ENCODE data around the gene SYK.

Gene SYK

GRCh38 chr9:90842176-90842777, 40.7 kb downstream of the SYK start:
- H3K4me3 ChIP-seq (ENCODE audit: low read length): no peak overlapping the region
- TF ChIP-seq ZNF274 (IDR thresholded peaks at IDR 0.05; ENCODE audit: low read depth, low read length): no peak

DNA sequence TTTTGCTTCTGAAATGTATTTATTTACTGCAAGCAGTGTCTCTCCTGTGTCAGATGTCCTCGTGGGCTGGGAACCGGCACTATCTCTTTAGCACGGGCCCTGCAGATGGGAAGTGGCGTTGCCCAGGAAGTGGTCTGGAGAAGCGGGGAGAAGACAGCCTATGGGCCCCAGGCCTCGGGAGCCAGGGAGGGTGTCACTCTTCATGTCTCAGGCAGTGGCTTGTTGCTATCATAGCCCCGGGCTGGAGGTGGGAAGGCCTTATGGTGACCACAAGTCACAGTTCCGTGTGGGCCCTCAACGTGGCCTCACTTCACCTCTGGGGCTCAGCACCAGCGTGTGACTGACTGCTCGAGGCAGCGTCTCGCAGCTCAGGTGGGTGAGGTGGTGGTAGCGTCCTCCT, 41.4 kb downstream of the SYK start:
- no peak for TF ChIP-seq ZNF274 (IDR thresholded peaks at IDR 0.05; ENCODE audit: low read depth, low read length)
- no peak overlapping the region for H3K4me3 ChIP-seq (ENCODE audit: low read length)

GRCh38 chr9:90843525-90843924, 41.9 kb downstream of the SYK start:
- no peak for TF ChIP-seq ZNF274 (IDR thresholded peaks at IDR 0.05; ENCODE audit: low read depth, low read length)
- no peak overlapping the region for H3K4me3 ChIP-seq (ENCODE audit: low read length)

DNA sequence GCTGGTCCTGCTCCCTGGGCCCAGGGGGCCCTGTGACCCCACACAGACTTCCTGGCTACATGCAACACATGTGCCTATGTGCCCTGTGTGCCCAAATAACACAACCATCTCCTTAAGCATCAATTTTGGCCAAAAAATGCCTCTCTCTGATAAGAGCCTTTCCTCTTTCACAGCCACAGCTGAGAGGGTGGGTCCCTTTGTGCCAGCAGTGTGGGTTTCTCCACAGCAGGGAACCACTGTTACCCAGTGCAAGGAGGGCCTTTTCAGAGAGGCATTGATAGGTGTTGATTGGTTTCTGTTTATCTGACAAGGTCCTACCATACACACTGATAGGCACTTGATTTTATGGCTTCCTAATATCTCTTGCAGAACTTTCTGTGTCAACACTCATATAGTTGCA, 42.7 kb downstream of the SYK start:
- H3K4me3 ChIP-seq (ENCODE audit: low read length): no peak overlapping the region
- TF ChIP-seq ZNF274 (IDR thresholded peaks at IDR 0.05; ENCODE audit: low read depth, low read length): no peak

- no peak for TF ChIP-seq ZNF274 (IDR thresholded peaks at IDR 0.05; ENCODE audit: low read depth, low read length)
Observed at GRCh38 chr9:90846770-90847419, 45.3 kb downstream of the SYK start.

DNA sequence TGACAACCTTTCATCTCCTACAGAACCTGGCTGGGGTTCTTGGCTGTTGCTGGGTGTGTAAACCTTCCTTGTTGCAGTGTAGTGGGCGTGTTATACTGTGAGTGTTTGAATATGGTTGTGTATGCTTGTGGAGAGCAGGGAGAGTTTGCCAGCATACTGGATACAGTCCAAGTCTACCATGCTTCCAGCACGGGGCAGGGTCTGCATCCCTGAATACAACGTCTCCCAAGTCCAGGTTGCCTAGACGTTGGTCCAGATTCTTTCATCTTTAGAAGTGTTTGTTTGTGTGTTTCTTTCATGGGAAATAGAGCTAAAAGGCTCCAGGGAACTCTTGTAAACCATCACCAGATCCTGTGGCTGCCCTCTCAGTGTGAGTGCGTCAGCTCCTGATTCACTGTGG, 46.4 kb downstream of the SYK start:
- TF ChIP-seq ZNF274 (IDR thresholded peaks at IDR 0.05; ENCODE audit: low read depth, low read length): no peak
- no peak overlapping the region for H3K4me3 ChIP-seq (ENCODE audit: low read length)

More at GRCh38 chr9:90846770-90847419, 45.3 kb downstream of the SYK start:
- H3K4me3 ChIP-seq (ENCODE audit: low read length): no peak overlapping the region

DNA sequence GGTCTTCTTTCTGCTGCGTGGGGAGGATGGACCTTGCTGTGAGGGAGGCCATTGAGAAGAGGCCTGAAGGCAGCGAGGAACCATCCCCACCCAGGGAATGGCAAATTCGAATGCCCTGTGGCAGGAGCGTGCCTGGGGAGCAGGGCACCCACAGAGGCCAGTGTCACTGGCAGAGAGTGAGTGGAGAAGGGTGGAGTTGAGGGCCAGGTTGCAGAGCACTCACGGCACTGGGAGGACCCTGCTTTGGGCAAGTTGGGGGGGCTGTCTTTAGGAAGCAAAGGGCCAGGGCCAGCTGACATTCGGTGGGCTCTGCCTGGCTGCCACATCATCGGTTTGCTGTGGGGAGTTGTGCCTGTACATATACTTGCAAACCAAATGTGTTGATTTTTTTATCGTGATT, 47.2 kb downstream of the SYK start:
- H3K4me3 ChIP-seq (ENCODE audit: low read length): no peak overlapping the region

GRCh38 chr9:90851444-90851843, 49.8 kb downstream of the SYK start:
- no peak overlapping the region for H3K4me3 ChIP-seq (ENCODE audit: low read length)
- TF ChIP-seq ZNF274 (IDR thresholded peaks at IDR 0.05; ENCODE audit: low read depth, low read length): no peak

More for the DNA sequence above, 47.2 kb downstream of the SYK start:
- TF ChIP-seq ZNF274 (IDR thresholded peaks at IDR 0.05; ENCODE audit: low read depth, low read length): no peak

DNA sequence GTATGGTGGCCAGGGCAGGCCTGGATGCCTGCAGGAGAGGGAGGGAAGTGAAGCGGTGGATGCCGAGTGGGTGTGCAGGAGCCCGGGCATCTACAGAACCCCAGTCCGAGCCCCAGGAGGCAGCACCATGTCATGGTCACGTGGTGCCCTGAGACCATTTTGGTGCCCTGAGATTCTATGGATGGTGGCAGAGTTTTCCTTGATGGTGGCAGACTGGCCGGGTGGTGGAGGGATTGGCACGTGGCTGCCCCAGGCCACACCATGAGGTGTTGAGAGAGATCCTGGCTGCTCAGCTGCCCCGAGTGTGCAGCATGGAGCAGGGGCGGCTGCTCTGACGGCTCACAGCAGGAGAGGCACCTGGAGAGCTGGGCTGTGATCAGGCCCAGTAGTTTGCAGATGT, 52.3 kb downstream of the SYK start:
- TF ChIP-seq ZNF274 (IDR thresholded peaks at IDR 0.05; ENCODE audit: low read depth, low read length): no peak
- H3K4me3 ChIP-seq (ENCODE audit: low read length): no peak overlapping the region

GRCh38 chr9:90854637-90855175, 53.1 kb downstream of the SYK start:
- TF ChIP-seq ZNF274 (IDR thresholded peaks at IDR 0.05; ENCODE audit: low read depth, low read length): no peak
- H3K4me3 ChIP-seq (ENCODE audit: low read length): no peak overlapping the region

- H3K4me3 ChIP-seq (ENCODE audit: low read length): no peak overlapping the region
- TF ChIP-seq ZNF274 (IDR thresholded peaks at IDR 0.05; ENCODE audit: low read depth, low read length): no peak
Observed at GRCh38 chr9:90855208-90855902, 53.7 kb downstream of the SYK start.

DNA sequence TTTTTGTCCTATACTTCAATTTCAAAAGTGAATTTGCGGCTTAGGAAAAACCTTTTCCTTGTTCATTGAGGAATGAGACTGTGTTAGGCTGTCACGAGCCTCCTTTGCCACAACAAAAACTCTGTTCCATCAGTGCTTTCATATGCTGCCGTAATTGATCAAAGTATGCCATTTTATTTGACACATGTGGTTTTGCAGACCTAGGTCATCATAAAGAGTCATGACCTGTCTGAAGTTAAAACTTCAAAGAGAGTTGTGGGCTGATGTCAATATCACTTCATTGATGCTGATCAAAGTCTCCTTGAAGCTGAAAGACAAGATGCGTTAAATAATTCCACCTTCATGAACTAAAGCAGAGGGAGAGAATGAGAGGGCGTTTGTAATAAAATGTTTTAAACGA, 55.5 kb downstream of the SYK start:
- no peak for TF ChIP-seq ZNF274 (IDR thresholded peaks at IDR 0.05; ENCODE audit: low read depth, low read length)
- no peak overlapping the region for H3K4me3 ChIP-seq (ENCODE audit: low read length)

GRCh38 chr9:90857855-90858254, 56.2 kb downstream of the SYK start:
- TF ChIP-seq ZNF274 (IDR thresholded peaks at IDR 0.05; ENCODE audit: low read depth, low read length): no peak
- H3K4me3 ChIP-seq (ENCODE audit: low read length): no peak overlapping the region

- H3K4me3 ChIP-seq (ENCODE audit: low read length): no peak overlapping the region
- TF ChIP-seq ZNF274 (IDR thresholded peaks at IDR 0.05; ENCODE audit: low read depth, low read length): no peak
Observed at GRCh38 chr9:90858457-90858901, 56.9 kb downstream of the SYK start.

- no peak for TF ChIP-seq ZNF274 (IDR thresholded peaks at IDR 0.05; ENCODE audit: low read depth, low read length)
- no peak overlapping the region for H3K4me3 ChIP-seq (ENCODE audit: low read length)
Observed at GRCh38 chr9:90860382-90860781, 58.8 kb downstream of the SYK start.
